Right lobe of liver (tissue), 4 donors: ENCODE data around the gene CSK.
"Not testable (repeated sequence)": the region's sequence is repeated elsewhere in the genome, so short reads cannot be mapped to it uniquely, and the experiment has no call there.

Experiments
- CTCF ChIP-seq, 4 donors: fragments of 200-600 bp in 3 of 4; fragments of 450-650 bp in 1 of 4; IDR thresholded peaks; one replicate each; pipeline versions ENCODE4 v1.5.1 to v1.8.0; 2016 to 2022; ENCODE audit warnings: antibody characterized with exemption in 4 of 4, mild to moderate bottlenecking in 2 of 4
- POLR2A ChIP-seq: fragments of 450-650 bp; IDR thresholded peaks from one replicate; pipeline ENCODE4 v1.6.1; 2017; ENCODE audit warnings: antibody characterized with exemption, mild to moderate bottlenecking
- donor health status: DM: no; HTN: no; CAD: no.
- donor health status: DM: no; HTN: no; CAD: no.
- donor health status: DM: no; HTN: yes; CAD: no.

DNA sequence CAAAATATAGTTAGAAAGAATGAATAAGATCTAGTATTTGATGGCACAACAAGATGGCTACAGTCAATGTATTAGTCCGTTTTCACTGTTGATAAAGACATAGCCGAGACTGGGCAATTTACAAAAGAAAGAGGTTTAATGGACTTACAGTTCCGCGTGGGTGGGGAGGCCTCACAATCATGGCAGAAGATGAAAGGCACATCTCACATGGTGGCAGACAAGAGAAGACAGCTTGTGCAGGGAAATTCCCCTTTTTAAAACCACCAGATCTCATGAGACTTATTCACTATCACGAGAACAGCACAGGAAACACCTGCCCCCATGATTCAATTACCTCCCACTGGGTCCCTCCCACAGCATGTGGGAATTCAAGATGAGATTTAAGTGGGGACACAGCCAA lies 43.6 kb upstream of the CSK start:
- TF ChIP-seq CTCF (IDR thresholded peaks at IDR 0.05); POLR2A: not testable (repeated sequence)
